ENCODE measurements around the gene IRF2.

DNA sequence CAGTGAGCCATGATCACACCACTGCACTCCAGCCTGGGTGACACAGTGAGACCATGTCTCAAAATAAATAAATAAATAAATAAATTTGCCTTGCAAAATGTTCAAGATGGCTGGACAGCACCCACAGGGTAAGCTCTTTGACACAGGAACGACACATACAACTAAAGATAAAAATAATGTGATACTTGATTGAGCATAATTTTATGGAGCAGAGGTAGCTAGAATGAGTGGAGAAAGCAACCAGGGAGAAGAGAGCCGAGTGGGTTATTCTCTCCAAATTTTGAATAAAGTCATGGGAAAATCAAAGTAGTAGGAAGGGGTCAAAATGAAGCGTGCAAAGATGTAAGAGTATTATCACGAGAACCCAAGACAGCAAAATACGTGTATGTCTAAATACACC is 121.5 kb downstream of the IRF2 start:
- TF ChIP-seq TAF1 (IDR thresholded peaks at IDR 0.05; ENCODE audit: low read depth, low read length) (no peak), PAX5 (IDR thresholded peaks at IDR 0.05; ENCODE audit: insufficient read depth, low read length, severe bottlenecking) (no peak), POLR2AphosphoS5 (IDR thresholded peaks at IDR 0.05; ENCODE audit: low read depth, low read length) (no peak)

Measured in GM12891 (cell line).